AG04450 (cell line): ENCODE results near the gene MAPRE3. TPM values are rescaled to one million over a fixed set of nuclear protein-coding genes. Genes with fewer than 3 reads are reported as not detected.

Experiments
- CTCF ChIA-PET: fragments of 300-600, 350-600 bp; formaldehyde crosslinking; extraction: SDS; loops from one replicate; lab custom pipeline; 2022; ENCODE audit warnings: antibody characterized with exemption, inconsistent platforms; lab: Charles Lee
- POLR2A ChIA-PET: fragments of 350-600 bp; formaldehyde crosslinking; extraction: SDS; loops from one replicate; lab custom pipeline; 2021; ENCODE audit warnings: antibody characterized with exemption, inconsistent platforms; lab: Yijun Ruan, JAX
- DNase-seq: peaks from one replicate; pipeline ENCODE4 v3.0.0-alpha.2; 2011; ENCODE audit warnings: low read depth, low spot score
- H3K27ac ChIP-seq: one replicate; pipeline ENCODE4 v1.5.1; 2012; ENCODE audit warnings: low read depth, low read length, control low read depth
- H3K27me3 ChIP-seq: one replicate; pipeline ENCODE4 v1.6.0; 2012; ENCODE audit warnings: low read length; ENCODE audit not compliant: control insufficient read depth, insufficient read depth
- H3K4me3 ChIP-seq: 2 replicates; pipeline ENCODE4 v1.5.1; 2011; ENCODE audit warnings: mild to moderate bottlenecking, low read depth, low read length, control low read depth
- H3K9me3 ChIP-seq: 2 replicates; pipeline ENCODE4 v1.5.1; 2012; ENCODE audit warnings: low read length; ENCODE audit not compliant: control insufficient read depth, insufficient read depth
- polyA plus RNA-seq: library from polyadenylated mRNA; depleted of rRNA; stranded (reverse); fragments of >200 nt; gene quantifications from 2 replicates; pipeline ENCODE4 v1.2.3, GENCODE V29; 2011
- TF ChIP-seq, protein P1 (sequence below): IDR thresholded peaks from 2 replicates; pipeline ENCODE4 v1.5.1; 2011; ENCODE audit warnings: low read depth, low read length, control low read depth, inconsistent platforms

The MAPRE3 gene
- polyA plus RNA-seq, 1 experiment: 16.8 TPM

DNA sequence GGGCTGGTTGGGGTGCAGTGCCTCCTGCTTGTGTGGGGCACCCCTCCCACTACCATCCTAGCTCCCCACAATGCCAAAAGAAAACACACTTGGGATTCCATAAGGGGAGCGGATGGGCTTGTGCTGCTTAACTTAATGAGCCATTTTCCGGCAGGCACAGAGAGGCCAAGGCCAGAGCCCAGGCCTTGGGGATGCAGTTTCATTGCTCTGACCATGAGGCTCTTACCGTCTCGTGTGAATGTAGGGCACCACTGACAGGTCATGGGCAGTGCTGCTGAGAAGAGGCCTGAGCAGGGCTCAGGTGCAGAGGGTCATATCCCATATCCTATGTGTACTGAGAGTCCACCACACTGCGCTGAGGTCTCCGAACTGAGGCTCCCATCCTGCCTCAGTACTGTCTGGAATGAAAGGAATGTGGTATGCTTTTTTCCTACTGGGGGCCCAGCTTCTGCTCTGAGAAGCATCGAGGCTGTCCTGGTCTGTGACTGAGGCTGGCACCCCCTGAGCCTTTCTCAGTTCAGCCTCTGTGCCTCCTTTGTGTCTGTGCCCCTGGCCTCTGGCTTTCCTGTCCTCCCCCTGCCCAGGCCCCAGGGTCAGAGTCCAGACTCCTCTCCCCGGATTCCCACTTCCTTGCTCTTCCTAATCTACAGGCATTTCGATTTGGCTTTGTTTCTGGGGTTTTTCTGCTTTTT, 45.2 kb upstream of the MAPRE3 start:
- ChIA-PET POLR2A (interaction anchor here (0.6 kb wide), 1 partner anchor 18 kb away, joined by 3 read pairs; no protein-coding TSS in a partner anchor), CTCF (no interaction called here)
- TF ChIP-seq, protein P1, sequence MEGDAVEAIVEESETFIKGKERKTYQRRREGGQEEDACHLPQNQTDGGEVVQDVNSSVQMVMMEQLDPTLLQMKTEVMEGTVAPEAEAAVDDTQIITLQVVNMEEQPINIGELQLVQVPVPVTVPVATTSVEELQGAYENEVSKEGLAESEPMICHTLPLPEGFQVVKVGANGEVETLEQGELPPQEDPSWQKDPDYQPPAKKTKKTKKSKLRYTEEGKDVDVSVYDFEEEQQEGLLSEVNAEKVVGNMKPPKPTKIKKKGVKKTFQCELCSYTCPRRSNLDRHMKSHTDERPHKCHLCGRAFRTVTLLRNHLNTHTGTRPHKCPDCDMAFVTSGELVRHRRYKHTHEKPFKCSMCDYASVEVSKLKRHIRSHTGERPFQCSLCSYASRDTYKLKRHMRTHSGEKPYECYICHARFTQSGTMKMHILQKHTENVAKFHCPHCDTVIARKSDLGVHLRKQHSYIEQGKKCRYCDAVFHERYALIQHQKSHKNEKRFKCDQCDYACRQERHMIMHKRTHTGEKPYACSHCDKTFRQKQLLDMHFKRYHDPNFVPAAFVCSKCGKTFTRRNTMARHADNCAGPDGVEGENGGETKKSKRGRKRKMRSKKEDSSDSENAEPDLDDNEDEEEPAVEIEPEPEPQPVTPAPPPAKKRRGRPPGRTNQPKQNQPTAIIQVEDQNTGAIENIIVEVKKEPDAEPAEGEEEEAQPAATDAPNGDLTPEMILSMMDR: no peak
- Histone ChIP-seq H3K27ac (no peak overlapping the region), H3K4me3 (no peak overlapping the region), H3K9me3 (no peaks in the 10 kb centered on the region), H3K27me3 (peaks cover 28% of the 10 kb centered on the region)
- DNase-seq: no peak

DNA sequence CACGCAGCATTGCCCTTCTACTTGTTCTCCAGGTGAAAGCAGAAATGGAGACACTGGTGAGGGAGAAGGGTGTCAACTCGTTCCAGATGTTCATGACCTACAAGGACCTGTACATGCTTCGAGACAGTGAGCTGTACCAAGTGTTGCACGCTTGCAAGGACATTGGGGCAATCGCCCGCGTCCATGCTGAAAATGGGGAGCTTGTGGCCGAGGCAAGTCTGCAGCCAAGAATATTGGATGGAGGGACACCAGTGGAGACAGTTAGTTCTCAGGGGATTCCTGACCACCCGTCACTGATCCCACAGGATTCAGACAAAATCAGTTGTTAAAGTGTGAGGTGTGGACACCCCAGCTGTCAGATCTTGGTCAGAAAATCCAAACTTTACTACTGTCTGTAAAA, 43.2 kb upstream of the MAPRE3 start:
- CTCF ChIA-PET: interaction anchor here (1.2 to 2.3 kb wide), 2 partner anchors 14 to 34 kb away, joined by 5 to 6 read pairs; no protein-coding TSS in a partner anchor
- H3K27ac ChIP-seq: no peak overlapping the region
- POLR2A ChIA-PET: no interaction called here
- no peaks in the 10 kb centered on the region for H3K9me3 ChIP-seq
- peaks cover 19% of the 10 kb centered on the region for H3K27me3 ChIP-seq
- no peak overlapping the region for H3K4me3 ChIP-seq
- TF ChIP-seq, protein P1: no peak
- no peak for DNase-seq

DNA sequence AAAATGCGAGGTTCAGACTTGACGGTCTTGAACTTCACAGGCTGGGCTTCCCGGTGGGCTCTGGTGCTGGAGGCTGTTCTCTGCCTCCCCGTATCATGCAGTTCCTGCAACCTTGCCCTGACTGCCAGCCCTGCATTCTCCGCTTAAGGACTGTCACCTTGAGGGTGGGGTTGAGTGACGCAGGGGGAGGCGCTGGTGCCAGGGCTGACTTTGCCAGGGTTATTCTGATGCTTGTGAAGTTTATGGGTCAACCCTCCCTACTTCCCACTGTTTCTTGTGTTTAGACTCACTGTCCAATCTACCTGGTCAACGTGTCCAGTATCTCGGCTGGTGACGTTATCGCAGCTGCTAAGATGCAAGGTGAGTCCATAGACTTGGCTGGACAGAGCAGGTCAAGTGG, 37.5 kb upstream of the MAPRE3 start:
- DNase-seq: no peak
- POLR2A ChIA-PET: no interaction called here
- CTCF ChIA-PET: no interaction called here
- Histone ChIP-seq H3K9me3 (no peaks in the 10 kb centered on the region), H3K4me3 (no peak overlapping the region), H3K27me3 (peaks cover 23% of the 10 kb centered on the region), H3K27ac (no peak overlapping the region)
- TF ChIP-seq, protein P1: no peak

DNA sequence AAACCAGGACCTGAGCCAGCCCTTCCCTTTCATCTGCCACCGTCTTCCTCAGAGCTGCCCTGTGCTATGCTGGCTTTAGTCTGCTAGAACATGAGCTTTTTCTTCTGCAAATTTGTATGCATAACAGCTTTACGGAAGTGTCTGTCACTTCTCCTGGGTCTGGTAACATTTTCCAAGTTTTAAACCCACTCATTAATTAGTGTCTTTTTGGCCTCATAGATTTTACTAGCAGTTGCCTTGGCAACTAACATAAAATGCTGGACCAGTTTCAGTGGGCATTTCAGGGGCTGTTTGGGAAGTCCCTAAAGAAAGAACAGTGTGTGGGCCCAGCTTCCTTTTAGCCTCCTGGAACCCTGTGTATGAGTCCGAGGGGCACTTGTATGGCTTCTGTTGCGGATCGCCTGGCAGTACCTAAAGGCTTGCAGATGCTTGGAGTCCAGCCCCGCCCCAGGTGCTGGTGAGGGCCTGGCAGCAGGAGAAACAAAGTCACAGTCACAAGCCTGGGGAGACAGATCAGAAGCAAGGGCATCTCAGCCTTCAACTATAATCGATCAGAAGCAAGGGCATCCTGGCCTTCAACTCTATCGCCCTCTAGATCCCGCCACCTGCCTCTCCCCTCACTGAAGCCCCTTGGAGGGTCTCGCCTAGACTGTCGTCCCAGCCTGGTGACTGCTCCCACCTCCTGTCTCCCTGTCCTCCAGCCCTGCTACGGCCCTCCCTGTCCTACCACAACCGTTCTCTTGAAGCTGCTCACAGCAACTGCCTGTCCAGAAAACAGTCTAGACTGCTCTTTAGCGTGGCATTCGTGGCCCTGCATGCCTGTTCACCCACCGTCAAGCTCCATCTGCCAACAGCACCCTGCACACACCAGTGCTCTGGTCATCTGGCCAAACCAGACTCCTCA, 36.8 kb upstream of the MAPRE3 start:
- TF ChIP-seq, protein P1: no peak
- peaks cover 27% of the 10 kb centered on the region for H3K27me3 ChIP-seq
- CTCF ChIA-PET: no interaction called here

DNA sequence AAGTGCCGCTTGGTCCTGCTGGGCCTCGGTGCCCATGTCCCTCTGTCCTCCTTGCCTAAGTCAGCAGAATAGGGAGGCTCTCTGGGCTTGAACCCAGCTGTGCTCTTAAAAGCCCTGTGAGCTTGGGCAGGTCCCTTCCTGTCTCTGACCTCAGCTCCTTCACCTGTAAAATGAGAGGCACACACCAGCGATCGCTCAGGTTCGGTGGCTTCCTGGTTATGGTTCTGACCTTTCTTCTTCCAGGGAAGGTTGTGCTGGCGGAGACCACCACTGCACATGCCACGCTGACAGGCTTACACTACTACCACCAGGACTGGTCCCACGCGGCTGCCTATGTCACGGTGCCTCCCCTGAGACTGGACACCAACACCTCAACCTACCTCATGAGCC, 36.1 kb upstream of the MAPRE3 start:
- DNase-seq: no peak
- H3K4me3 ChIP-seq: no peak overlapping the region
- H3K27me3 ChIP-seq: peaks cover 31% of the 10 kb centered on the region
- no peak overlapping the region for H3K27ac ChIP-seq
- TF ChIP-seq, protein P1: no peak
- POLR2A ChIA-PET: no interaction called here
- CTCF ChIA-PET: no interaction called here
- H3K9me3 ChIP-seq: no peaks in the 10 kb centered on the region; the same call in 1 of the 2 replicates

More for the DNA sequence above, 36.8 kb upstream of the MAPRE3 start:
- Histone ChIP-seq H3K27ac (no peak overlapping the region), H3K9me3 (no peaks in the 10 kb centered on the region; the same call in 1 of the 2 replicates), H3K4me3 (no peak overlapping the region)
- POLR2A ChIA-PET: no interaction called here
- no peak for DNase-seq
